AG09309 (cell line): ENCODE results near the gene SGTB.

Experiments used
- DNase-seq: peaks from one replicate; pipeline ENCODE4 v3.0.0-alpha.2; 2010; ENCODE audit warnings: low read depth
- H3K4me3 ChIP-seq: 2 replicates; pipeline ENCODE4 v1.5.1; 2011; ENCODE audit warnings: mild to moderate bottlenecking, low read depth, low read length, moderate library complexity; ENCODE audit not compliant: control insufficient read depth
- TF ChIP-seq, protein P1 (sequence below): IDR thresholded peaks from 2 replicates; pipeline ENCODE4 v1.5.1; 2011; ENCODE audit warnings: mild to moderate bottlenecking, low read depth, low read length, inconsistent platforms; ENCODE audit not compliant: insufficient read depth, control insufficient read depth; ENCODE audit errors: missing control alignments

The SGTB gene

GRCh38 chr5:65722575-65723403 is 880 bp upstream of the SGTB start:
- H3K4me3 ChIP-seq: peak overlapping the region; percentile 55
- no peak for DNase-seq
- TF ChIP-seq, protein P1, sequence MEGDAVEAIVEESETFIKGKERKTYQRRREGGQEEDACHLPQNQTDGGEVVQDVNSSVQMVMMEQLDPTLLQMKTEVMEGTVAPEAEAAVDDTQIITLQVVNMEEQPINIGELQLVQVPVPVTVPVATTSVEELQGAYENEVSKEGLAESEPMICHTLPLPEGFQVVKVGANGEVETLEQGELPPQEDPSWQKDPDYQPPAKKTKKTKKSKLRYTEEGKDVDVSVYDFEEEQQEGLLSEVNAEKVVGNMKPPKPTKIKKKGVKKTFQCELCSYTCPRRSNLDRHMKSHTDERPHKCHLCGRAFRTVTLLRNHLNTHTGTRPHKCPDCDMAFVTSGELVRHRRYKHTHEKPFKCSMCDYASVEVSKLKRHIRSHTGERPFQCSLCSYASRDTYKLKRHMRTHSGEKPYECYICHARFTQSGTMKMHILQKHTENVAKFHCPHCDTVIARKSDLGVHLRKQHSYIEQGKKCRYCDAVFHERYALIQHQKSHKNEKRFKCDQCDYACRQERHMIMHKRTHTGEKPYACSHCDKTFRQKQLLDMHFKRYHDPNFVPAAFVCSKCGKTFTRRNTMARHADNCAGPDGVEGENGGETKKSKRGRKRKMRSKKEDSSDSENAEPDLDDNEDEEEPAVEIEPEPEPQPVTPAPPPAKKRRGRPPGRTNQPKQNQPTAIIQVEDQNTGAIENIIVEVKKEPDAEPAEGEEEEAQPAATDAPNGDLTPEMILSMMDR: no peak

DNA sequence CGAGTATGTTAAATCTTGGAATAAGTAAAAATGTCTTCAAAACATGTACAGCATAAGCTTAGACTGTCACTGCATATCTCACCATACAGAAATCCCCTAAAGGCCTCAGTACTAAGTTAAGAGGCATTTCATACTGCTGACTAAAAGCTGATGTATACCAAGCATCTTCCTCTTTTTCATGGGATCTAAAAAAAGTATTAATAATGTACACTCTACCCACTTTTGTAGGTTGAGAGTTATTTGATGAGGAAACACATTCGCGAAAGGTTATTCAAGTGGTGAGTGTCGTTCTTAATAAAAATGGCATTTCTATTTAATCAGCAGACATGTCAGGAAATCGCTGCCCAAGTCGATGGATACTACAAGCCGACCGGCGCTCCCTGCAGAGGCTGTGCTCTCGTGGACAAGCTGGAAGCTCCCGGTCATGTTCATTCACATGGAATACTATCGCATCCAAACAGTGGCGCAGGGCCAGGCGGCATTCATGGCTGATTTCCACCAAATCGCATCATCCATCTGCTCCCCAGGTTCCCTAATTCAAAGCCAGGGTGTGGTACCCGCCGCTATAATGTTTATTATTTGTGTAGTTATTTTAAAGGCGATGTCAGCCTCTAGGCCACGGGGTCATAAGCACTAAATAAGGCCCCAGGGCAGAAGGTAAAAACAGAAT is 724 bp downstream of the SGTB start:
- DNase-seq: no peak
- H3K4me3 ChIP-seq: peak overlapping the region; percentile 71
- TF ChIP-seq, protein P1: no peak

DNA sequence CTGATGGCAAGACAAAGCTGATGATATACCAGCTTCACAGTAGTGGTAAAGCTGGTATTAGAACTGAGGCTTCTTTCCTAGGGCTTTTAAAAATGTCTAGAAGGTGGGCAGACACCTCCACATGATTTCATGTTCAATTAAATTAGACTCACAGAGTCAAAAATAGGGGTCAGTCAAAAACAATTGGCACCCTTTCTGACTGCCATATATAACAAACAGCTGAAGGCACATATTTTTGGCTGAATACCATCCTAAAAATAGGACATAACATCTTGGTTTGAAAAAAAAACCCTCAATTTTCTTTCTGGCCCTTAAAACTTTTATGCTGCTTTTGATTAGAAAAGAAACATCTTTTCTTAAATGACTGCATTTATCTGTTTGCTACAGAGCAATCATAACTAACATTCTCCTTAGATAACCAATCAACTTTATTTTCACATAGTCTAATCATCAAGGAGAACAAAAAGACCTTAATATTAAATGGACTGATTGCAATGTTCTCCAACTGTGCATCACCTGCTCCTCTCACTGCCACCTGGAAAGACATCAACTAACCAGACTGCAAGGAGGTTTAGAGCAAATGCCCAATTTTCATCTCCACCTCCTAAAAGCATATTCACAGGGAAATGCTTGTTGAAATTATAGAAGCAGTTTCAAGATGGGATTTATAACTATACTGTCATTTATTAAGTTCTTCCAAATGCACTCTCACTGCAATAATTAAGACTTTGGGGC is 3.2 kb downstream of the SGTB start:
- DNase-seq: no peak
- H3K4me3 ChIP-seq: no peak overlapping the region
- TF ChIP-seq, protein P1: no peak

- TF ChIP-seq, protein P1: no peak
- H3K4me3 ChIP-seq: no peak overlapping the region
- no peak for DNase-seq
Observed at GRCh38 chr5:65708145-65708544, 13.8 kb downstream of the SGTB start.

DNA sequence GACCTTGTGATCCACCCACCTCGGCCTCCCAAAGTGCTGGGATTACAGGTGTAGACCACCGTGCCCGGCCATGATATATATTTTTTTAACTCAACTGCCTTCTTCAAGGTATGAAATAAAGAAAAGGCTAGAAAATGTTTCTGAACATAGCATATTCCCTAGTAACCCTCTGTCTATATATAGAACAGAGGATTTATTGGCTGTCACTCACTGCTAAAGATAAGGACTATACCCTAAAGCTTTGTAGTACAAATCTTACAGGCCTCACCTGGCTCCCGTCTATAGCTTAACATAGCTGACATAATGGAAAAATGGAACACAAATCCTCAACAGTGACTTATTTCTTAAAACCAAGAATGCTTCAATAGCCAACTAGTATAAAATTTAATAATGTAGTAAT is 14.2 kb downstream of the SGTB start:
- DNase-seq: no peak
- no peak overlapping the region for H3K4me3 ChIP-seq
- TF ChIP-seq, protein P1: no peak

DNA sequence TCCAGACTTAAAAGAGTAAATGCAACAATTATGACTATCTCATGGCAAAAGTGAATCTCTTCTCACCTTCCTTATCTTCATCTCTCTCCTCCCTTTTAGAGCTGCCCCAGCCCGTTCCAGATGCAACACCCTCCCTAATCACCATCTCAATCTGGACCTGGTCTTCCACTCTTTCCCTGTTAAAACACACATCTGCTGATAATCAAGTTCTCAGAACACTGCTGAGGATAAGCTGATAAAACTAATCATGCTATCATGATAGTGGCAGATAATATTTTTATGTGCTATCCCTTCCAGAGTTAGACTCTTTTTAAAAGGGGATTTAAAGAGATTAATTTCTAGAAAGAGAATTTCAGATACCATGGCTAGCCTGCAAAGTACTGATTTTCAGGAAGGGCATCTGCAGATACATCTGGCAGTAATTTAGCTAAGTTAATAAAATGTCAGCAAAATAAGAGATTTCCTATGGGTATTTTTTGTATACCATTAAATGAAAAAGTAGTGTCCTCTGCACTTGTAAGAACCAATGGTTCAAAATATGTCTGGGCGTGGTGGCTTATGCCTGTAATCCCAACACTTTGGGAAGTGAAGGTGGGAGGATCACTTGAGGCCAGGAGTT is 17.2 kb downstream of the SGTB start:
- no peak overlapping the region for H3K4me3 ChIP-seq
- no peak for DNase-seq
- TF ChIP-seq, protein P1: no peak
